GM11168 (cell line): Measurements from ENCODE around the gene CYSRT1.
"Not testable (repeated sequence)": the region's sequence is repeated elsewhere in the genome, so short reads cannot be mapped to it uniquely, and the experiment has no call there.

Experiments used
- in situ Hi-C: fragments of 300-500 bp; cut with MboI; formaldehyde crosslinking; loops from one replicate; pipeline ENCODE4 v1.12.0; 2022; ENCODE audit warnings: low sequenced_read_pairs; ENCODE audit not compliant: unreplicated experiment

Gene CYSRT1

GRCh38 chr9:137245450-137246421 lies 20.8 kb downstream of the CYSRT1 start:
- in situ Hi-C loops: no loop called here

- in situ Hi-C loops: no loop called here
Measured at GRCh38 chr9:137247135-137247915, 22.4 kb downstream of the CYSRT1 start.

- in situ Hi-C loops: no loop called here
Measured at GRCh38 chr9:137247916-137248175, 22.9 kb downstream of the CYSRT1 start.

GRCh38 chr9:137250329-137251193 lies 25.6 kb downstream of the CYSRT1 start:
- in situ Hi-C loops: no loop called here

- in situ Hi-C loops: no loop called here
Measured at GRCh38 chr9:137251194-137251461, 26.2 kb downstream of the CYSRT1 start, which contains the start of gene STPG3. Gene STPG3 (plus strand): TSS chr9:137251286. CDS start chr9:137251287, 1 bp downstream.

DNA sequence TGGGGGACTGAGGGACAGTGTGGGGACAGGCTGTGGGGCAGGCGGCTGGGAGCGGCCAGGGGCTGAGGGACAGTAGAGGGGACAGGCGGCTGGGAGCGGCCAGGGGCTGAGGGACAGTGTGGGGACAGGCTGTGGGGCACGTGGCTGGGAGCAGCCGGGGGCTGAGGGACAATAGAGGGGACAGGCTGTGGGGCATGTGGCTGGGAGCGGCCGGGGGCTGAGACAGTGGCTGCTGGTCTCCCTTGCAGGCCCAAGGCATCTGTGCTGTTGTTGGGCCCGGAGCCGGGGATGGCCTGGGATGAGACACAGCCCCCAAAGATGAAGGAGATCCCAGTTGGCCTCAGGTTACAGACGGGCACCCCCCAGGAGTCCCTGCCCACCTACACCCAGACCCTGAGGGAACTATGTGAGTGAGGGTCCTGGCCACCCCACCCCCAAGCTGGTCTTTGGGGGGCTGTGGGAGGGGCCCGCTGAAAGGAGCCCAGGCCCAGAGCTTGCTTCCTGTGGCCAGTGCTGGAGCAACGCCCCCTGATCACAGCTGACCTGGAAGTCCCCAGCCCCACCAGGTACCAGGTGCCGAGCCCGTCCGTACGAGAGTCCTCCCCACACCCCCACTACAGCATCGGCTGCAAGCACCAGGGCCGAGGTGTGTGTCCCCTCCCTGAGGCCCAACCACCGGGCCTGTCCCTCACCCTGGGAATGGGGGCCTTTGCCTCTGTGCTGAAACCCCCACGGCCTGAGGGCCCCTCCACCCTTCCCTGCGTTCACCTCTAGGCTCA lies 26.7 kb downstream of the CYSRT1 start:
- in situ Hi-C loops: no loop called here

GRCh38 chr9:137252555-137253506 lies 27.9 kb downstream of the CYSRT1 start:
- in situ Hi-C loops: no loop called here

GRCh38 chr9:137253717-137254623 lies 29.0 kb downstream of the CYSRT1 start:
- in situ Hi-C loops: no loop called here

DNA sequence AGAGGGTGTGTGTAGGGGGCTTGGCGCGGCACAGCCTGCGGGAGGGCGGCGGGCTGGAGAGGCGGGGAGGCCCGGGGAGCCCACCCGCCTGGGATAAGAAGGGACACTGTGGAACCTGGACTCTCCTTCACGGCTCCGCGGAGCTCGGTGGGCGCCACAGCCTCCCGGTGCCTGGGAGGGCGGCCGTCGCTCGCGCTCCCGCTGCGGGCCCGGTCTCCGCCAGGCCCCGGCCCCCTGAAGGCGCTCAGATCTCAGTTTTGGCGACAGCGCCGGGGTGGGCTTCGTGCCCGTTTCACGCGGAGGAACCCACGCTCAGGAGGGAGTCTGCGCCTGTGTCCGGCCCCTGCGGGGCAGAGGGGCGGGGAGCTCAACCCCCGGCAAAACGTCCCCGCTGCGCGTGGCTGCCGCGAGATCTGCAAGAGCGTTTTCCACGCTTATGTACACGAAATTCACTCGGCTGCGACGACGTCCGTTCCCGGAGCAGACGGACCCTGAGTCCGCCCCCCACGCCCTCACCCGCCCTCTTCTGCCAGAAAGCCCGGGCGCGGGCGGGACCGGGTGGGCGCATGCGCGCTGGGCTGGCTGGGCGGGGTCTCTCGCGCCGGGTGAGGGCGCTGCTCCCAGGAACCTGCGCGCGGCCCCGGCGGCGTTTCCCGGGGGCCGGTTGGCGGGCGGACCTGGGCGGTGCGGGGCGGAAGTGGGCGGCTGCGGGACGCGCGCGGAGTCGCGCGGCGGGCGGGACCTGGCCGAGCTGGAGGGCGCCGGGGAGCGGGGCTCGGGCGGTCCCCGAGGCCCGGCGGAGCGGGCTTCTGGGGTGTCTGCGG lies 29.9 kb downstream of the CYSRT1 start, which contains the start of gene NELFB:
NELFB (plus strand) TSS at position 704 of the 824 bp plus-strand sequence.
- in situ Hi-C loops: no loop called here

- in situ Hi-C loops: no loop called here
Measured at GRCh38 chr9:137255448-137256114, 30.6 kb downstream of the CYSRT1 start.

DNA sequence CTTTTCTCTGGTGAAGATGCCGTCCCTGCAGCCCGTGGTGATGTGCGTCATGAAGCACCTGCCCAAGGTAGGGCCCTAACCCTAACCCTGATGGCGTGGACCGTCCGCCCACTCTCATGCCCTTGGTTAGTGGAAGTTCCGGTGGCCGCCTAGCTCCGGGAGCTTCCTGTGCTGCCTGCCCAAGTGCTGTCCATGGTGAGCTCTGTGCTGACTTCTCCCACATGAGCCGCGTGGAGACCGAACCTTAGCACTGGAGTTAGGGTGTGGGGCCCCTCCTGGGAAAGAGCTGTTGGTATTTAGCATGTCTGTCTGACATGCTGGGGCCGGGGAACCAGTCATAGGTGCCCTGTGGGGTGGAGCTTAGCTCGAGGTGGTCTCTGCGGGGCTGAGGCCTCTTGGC lies 31.4 kb downstream of the CYSRT1 start:
- in situ Hi-C loops: no loop called here

GRCh38 chr9:137256856-137257255 lies 31.9 kb downstream of the CYSRT1 start:
- in situ Hi-C loops: no loop called here

- in situ Hi-C loops: not testable (repeated sequence)
Measured at GRCh38 chr9:137262173-137262908, 37.4 kb downstream of the CYSRT1 start.

- in situ Hi-C loops: no loop called here
Measured at GRCh38 chr9:137262909-137263285, 37.9 kb downstream of the CYSRT1 start.

DNA sequence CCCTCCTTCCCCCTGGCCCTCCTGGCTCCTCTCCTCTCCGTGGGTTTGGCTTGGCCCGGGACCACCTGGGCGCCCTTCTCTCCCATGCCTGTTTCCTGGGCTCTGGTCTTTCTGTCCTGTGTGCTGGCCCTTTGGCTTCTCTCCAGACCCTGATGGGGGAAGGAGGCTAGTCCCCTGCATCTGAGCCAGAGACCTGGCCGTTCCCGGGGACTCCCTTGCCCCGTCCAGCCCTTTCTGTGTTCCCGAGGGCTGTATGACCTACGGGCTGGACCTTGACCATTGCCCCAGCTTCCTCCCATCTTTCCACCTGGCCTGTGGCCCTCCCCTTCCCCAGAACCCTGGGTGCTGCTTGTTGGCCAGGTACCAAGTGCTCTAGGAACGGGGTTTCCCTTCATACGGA lies 38.5 kb downstream of the CYSRT1 start:
- in situ Hi-C loops: no loop called here

DNA sequence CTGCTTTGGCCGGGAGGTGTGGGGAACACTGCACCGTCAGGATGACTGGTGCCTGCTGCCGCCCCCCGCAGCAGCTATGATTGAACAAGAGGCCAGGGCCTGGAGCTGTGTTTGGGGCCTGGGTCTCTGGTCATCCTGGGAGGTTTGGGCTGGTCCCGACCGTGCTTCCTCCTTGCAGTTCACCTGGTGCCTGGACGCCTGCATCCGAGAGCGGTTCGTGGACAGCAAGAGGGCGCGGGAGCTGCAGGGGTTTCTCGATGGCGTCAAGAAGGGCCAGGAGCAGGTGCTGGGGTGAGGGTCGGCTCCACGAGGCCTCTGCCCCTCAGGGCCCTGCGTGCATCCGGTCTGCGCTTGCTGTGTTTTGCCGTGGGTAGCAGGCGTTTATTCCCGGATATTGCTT lies 39.1 kb downstream of the CYSRT1 start:
- in situ Hi-C loops: no loop called here
